GM23338 (cell line): Measurements from ENCODE around the gene FAM227B.

ENCODE experiments used
- CTCF ChIP-seq, 2 experiments: fragments of 200-600 bp in 1 of 2; sonication (generic) in 1 of 2; conservative IDR thresholded peaks; 2 replicates each; pipeline versions ENCODE4 v1.5.1 to v1.6.1; 2016 to 2017; ENCODE audit warnings: antibody characterized with exemption in 2 of 2, low read depth in 2 of 2, mild to moderate bottlenecking in 2 of 2, moderate library complexity in 1 of 2
- EZH2 ChIP-seq: fragments of 200-600 bp; sonication (generic); IDR thresholded peaks from one replicate; pipeline ENCODE4 v1.8.0; 2017; ENCODE audit warnings: antibody characterized with exemption, mild to moderate bottlenecking, low read depth; ENCODE audit not compliant: unreplicated experiment
- EZH2phosphoT487 ChIP-seq: fragments of 200-600 bp; sonication (generic); IDR thresholded peaks from one replicate; pipeline ENCODE4 v1.8.1; 2018; ENCODE audit warnings: antibody characterized with exemption; ENCODE audit not compliant: unreplicated experiment
- JUNB ChIP-seq: IDR thresholded peaks from one replicate; pipeline ENCODE4 v1.6.1; 2016; ENCODE audit warnings: antibody characterized with exemption; ENCODE audit not compliant: unreplicated experiment
- POLR2AphosphoS5 ChIP-seq: IDR thresholded peaks from 2 replicates; pipeline ENCODE4 v1.6.1; 2016; ENCODE audit warnings: antibody characterized with exemption, low read depth
- ZNF331 ChIP-seq: fragments of 250-450 bp; sonication (Bioruptor Pico); IDR thresholded peaks from 2 replicates; pipeline ENCODE4 v1.5.0; 2020; ENCODE audit warnings: low read depth, mild to moderate bottlenecking, moderate library complexity
- TF ChIP-seq, protein P1 (sequence below): IDR thresholded peaks from one replicate; pipeline ENCODE4 v1.6.1; 2018; ENCODE audit warnings: antibody characterized with exemption; ENCODE audit not compliant: unreplicated experiment
- TF ChIP-seq, protein P2 (sequence below): IDR thresholded peaks from 2 replicates; pipeline ENCODE4 v1.6.1; 2016; ENCODE audit warnings: antibody characterized with exemption

- no peak for TF ChIP-seq CTCF (conservative IDR thresholded peaks at IDR 0.05; ENCODE audit: low read depth in 2 of 2)
- TF ChIP-seq, protein P1, sequence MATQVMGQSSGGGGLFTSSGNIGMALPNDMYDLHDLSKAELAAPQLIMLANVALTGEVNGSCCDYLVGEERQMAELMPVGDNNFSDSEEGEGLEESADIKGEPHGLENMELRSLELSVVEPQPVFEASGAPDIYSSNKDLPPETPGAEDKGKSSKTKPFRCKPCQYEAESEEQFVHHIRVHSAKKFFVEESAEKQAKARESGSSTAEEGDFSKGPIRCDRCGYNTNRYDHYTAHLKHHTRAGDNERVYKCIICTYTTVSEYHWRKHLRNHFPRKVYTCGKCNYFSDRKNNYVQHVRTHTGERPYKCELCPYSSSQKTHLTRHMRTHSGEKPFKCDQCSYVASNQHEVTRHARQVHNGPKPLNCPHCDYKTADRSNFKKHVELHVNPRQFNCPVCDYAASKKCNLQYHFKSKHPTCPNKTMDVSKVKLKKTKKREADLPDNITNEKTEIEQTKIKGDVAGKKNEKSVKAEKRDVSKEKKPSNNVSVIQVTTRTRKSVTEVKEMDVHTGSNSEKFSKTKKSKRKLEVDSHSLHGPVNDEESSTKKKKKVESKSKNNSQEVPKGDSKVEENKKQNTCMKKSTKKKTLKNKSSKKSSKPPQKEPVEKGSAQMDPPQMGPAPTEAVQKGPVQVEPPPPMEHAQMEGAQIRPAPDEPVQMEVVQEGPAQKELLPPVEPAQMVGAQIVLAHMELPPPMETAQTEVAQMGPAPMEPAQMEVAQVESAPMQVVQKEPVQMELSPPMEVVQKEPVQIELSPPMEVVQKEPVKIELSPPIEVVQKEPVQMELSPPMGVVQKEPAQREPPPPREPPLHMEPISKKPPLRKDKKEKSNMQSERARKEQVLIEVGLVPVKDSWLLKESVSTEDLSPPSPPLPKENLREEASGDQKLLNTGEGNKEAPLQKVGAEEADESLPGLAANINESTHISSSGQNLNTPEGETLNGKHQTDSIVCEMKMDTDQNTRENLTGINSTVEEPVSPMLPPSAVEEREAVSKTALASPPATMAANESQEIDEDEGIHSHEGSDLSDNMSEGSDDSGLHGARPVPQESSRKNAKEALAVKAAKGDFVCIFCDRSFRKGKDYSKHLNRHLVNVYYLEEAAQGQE: no peak
- no peak for TF ChIP-seq POLR2AphosphoS5
- TF ChIP-seq EZH2: no peak
- TF ChIP-seq ZNF331: no peak
- TF ChIP-seq EZH2phosphoT487: no peak
- no peak for TF ChIP-seq JUNB
- TF ChIP-seq, protein P2, sequence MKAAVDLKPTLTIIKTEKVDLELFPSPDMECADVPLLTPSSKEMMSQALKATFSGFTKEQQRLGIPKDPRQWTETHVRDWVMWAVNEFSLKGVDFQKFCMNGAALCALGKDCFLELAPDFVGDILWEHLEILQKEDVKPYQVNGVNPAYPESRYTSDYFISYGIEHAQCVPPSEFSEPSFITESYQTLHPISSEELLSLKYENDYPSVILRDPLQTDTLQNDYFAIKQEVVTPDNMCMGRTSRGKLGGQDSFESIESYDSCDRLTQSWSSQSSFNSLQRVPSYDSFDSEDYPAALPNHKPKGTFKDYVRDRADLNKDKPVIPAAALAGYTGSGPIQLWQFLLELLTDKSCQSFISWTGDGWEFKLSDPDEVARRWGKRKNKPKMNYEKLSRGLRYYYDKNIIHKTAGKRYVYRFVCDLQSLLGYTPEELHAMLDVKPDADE: no peak
These were observed 30.1 kb upstream of the FAM227B start for GRCh38 chr15:49650676-49651075.
